H1 (cell line): ENCODE measurements around the gene ATAT1. TPM values are rescaled to one million over a fixed set of nuclear protein-coding genes. Genes with fewer than 3 reads are reported as not detected.

Experiments used
- microRNA counts: library from miRNA; unstranded; fragments of <30 nt; microRNA quantifications from one replicate; lab custom pipeline; 2015
- microRNA-seq, 2 experiments: library from miRNA; unstranded; fragments of <30 nt; microRNA quantifications; one replicate each; pipeline versions ENCODE4 to v1.2.0, GENCODE V29; 2016 to 2020; ENCODE audit warnings: borderline microRNAs expressed in 2 of 2, borderline number of aligned reads in 2 of 2, borderline replicate concordance in 1 of 2
- polyA plus RNA-seq, 7 experiments: library from polyadenylated mRNA; depleted of rRNA in 3 of 7; stranded (reverse) in 5 of 7; unstranded in 2 of 7; fragments of >200 nt in 5 of 7; fragments of 200-250 nt in 2 of 7; gene quantifications; 1 replicate in 5 of 7; 2 replicates in 1 of 7; 4 replicates in 1 of 7; pipeline versions ENCODE4 v1.2.1 to v1.2.3, GENCODE V29; 2011 to 2013; ENCODE audit warnings: missing spikeins in 2 of 7, mixed read lengths in 2 of 7
- small RNA-seq: library from polyadenylated mRNA; stranded (forward); fragments of <200 nt; extraction: miRNeasy Mini kit (QIAGEN cat#:217004); gene quantifications from one replicate; pipeline ENCODE3, GENCODE V24; 2013; ENCODE audit not compliant: insufficient read depth
- total RNA-seq: library from RNA; stranded (reverse); fragmentation: NEBNext Ultra II Directional; extraction: Animal tissue kit (Norgen Biotek cat#: 25700); gene quantifications from 2 replicates; pipeline ENCODE4 v1.2.1, GENCODE V29; 2021

Gene ATAT1
- total and polyA plus RNA-seq, 2 of the 8 experiments (the other 6 are each of a cell fraction or from before 2014, with no cell fraction given), result 14.4 to 14.6 TPM

MicroRNAs encoded within 50 kb of the gene (microRNA counts, 767-probe panel; counts per million panel counts)
- microRNA hsa-miR-877-5p (lab: Ali Mortazavi, UCI), result 879 counts per million, percentile 95 among the panel's probes with 10 or more counts

Small RNAs within 50 kb of the gene (microRNA-seq; reads per million reads assigned to microRNA genes)
- 73.9 to 93.6 reads per million in 2 experiments for gene MIR877

Small RNAs within 50 kb of the gene (small RNA-seq; reads per million reads assigned to genes)
- gene MIR877, result 309 reads per million, percentile 98 among the genes with 10 or more reads in this experiment

Other genes starting within 250 kb of the ATAT1 start
- gene HLA-E, start 137.4 kb upstream of the ATAT1 start, total RNA-seq, result 24.4 and 28.0 TPM in 2 replicates
- 20.2 and 26.1 TPM in 2 replicates for gene HLA-E, start 137.4 kb upstream of the ATAT1 start, polyA plus RNA-seq (2011; rRNA removed)
- gene GNL1, start 70.4 kb upstream of the ATAT1 start, total RNA-seq, result 67.8 and 75.4 TPM in 2 replicates
- gene GNL1, start 70.4 kb upstream of the ATAT1 start, polyA plus RNA-seq (2011; rRNA removed), result 42.4 and 52.9 TPM in 2 replicates
- gene PRR3, start 69.6 kb upstream of the ATAT1 start, total RNA-seq, result 10.5 and 11.6 TPM in 2 replicates
- 24.2 and 24.3 TPM in 2 replicates for gene PRR3, start 69.6 kb upstream of the ATAT1 start, polyA plus RNA-seq (2011; rRNA removed)
- gene ABCF1, start 55.4 kb upstream of the ATAT1 start, total RNA-seq, result 119 and 123 TPM in 2 replicates
- 48.8 and 59.5 TPM in 2 replicates for gene ABCF1, start 55.4 kb upstream of the ATAT1 start, polyA plus RNA-seq (2011; rRNA removed)
- gene PPP1R10, start 9.6 kb upstream of the ATAT1 start, total RNA-seq, result 78.9 and 89.1 TPM in 2 replicates
- gene PPP1R10, start 9.6 kb upstream of the ATAT1 start, polyA plus RNA-seq (2011; rRNA removed), result 23.9 and 25.3 TPM in 2 replicates
- gene MRPS18B, start 9.0 kb upstream of the ATAT1 start, total RNA-seq, result 57.8 and 60.7 TPM in 2 replicates
- 75.8 and 83.3 TPM in 2 replicates for gene MRPS18B, start 9.0 kb upstream of the ATAT1 start, polyA plus RNA-seq (2011; rRNA removed)
- gene C6orf136, start 20.3 kb downstream of the ATAT1 start, total RNA-seq, result 18.2 and 20.8 TPM in 2 replicates
- 23.1 and 30.4 TPM in 2 replicates for gene C6orf136, start 20.3 kb downstream of the ATAT1 start, polyA plus RNA-seq (2011; rRNA removed)
- 27.4 and 29.4 TPM in 2 replicates for gene DHX16, start 46.1 kb downstream of the ATAT1 start, total RNA-seq
- 44.4 and 53.8 TPM in 2 replicates for gene DHX16, start 46.1 kb downstream of the ATAT1 start, polyA plus RNA-seq (2011; rRNA removed)
- 23.6 and 25.1 TPM in 2 replicates for gene PPP1R18, start 59.8 kb downstream of the ATAT1 start, total RNA-seq
- gene PPP1R18, start 59.8 kb downstream of the ATAT1 start, polyA plus RNA-seq (2011; rRNA removed), result 29.1 and 33.2 TPM in 2 replicates
- 27.3 and 28.0 TPM in 2 replicates for gene NRM, start 64.1 kb downstream of the ATAT1 start, total RNA-seq
- gene NRM, start 64.1 kb downstream of the ATAT1 start, polyA plus RNA-seq (2011; rRNA removed), result 50.4 and 55.4 TPM in 2 replicates
- 68.0 and 81.1 TPM in 2 replicates for gene MDC1, start 90.4 kb downstream of the ATAT1 start, total RNA-seq
- 29.9 and 40.9 TPM in 2 replicates for gene MDC1, start 90.4 kb downstream of the ATAT1 start, polyA plus RNA-seq (2011; rRNA removed)
- gene TUBB, start 93.5 kb downstream of the ATAT1 start, total RNA-seq, result 1,880 and 1,905 TPM in 2 replicates
- 2,449 and 3,022 TPM in 2 replicates for gene TUBB, start 93.5 kb downstream of the ATAT1 start, polyA plus RNA-seq (2011; rRNA removed)
- 85.4 and 87.5 TPM in 2 replicates for gene FLOT1, start 115.8 kb downstream of the ATAT1 start, total RNA-seq
- 88.1 and 103 TPM in 2 replicates for gene FLOT1, start 115.8 kb downstream of the ATAT1 start, polyA plus RNA-seq (2011; rRNA removed)
- 26.2 and 26.5 TPM in 2 replicates for gene IER3, start 117.7 kb downstream of the ATAT1 start, total RNA-seq
- 11.9 and 13.4 TPM in 2 replicates for gene IER3, start 117.7 kb downstream of the ATAT1 start, polyA plus RNA-seq (2011; rRNA removed)